HG03469 (cell line): Measurements from ENCODE around the gene MED31.
"Not testable (repeated sequence)": the region's sequence is repeated elsewhere in the genome, so short reads cannot be mapped to it uniquely, and the experiment has no call there.

Experiments
- ATAC-seq: cut with Tn5 transposase; IDR thresholded peaks from one replicate; pipeline ENCODE4 v1.9.1; 2021; ENCODE audit warnings: mild to moderate bottlenecking, moderate library complexity, moderate number of reproducible peaks; ENCODE audit not compliant: unreplicated experiment

MED31 gene

DNA sequence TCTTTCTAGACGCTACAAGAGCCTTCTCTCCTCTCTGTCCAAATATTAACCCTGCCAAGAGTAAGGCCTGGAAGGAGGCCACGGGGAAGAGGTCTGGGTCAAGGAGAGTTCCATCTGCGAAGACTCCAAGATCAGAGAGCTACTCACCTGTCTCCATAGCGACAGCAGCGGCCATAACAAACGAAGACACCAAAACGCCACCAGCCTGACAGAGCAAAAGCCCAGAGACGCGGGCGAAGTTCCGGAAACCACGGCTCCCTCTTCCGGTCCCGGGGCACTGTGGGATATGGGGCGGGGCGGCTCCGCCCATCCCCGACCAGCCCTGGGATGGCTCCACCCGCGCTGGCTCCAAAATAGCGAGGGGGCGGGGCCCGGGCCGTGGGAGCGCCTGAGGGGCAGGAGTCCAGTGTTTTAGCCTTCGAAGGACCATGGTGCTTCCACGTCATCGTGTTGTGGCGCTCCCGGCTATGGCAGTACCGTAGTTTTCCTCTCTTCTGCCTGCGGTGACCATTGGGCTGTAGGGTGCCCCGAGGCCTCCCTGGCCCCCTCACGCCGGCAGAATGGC lies at the start of gene MED31, which contains the start of gene C17orf100:
MED31 (minus strand) TSS at position 252 of the 565 bp plus-strand sequence; CDS start at position 175, 77 bp downstream.
C17orf100 (plus strand) TSS at position 409 of the 565 bp plus-strand sequence; CDS start at position 561, 152 bp downstream.
- no peak for ATAC-seq

- no peak for ATAC-seq
Measured at GRCh38 chr17:6700948-6701307, 49.5 kb upstream of the MED31 start.

DNA sequence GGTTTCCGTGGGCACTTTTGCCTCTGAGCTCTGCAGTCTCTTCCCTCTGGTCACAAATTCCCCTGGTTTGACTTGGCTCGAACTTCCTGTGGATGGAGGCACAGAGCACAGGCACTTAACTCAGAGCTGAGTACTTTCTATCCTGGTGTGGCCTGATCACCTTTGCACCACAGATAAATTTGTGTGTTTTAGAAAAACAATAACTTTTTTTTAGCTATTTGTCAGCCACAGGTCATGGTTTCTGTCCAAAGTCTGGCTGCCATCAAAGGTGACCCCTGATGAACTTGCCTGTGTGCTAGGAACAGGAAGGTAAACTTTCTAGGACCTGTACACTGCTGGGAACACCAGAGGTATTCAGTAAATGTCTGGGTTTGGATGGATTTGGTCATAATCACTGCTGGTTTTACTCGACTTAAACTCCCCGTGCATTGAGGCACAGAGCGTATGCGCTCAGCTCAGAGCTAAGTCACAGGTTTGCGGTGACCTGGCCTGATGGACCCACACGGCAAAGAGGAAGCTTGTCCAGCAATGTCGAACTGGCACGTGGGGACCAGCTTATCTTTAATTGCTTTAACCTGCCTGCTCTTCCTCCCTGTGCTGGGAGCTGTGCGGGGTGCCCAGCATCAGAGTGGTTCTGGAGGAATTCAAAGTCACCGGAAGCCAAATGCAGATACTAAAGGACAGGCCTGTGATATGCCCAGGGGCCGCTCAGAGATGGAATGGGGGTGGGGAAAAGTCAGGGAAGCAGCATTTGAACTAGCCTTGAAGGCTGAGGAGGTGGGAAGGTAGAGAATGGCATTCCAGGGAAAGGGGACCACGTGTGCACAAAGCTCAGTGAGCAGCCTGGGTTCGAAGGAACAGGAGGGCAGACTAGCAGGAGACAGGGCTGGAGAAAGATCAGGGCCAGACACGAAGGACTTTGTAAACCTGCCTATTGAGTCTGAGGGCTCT lies 48.9 kb upstream of the MED31 start:
- no peak for ATAC-seq

DNA sequence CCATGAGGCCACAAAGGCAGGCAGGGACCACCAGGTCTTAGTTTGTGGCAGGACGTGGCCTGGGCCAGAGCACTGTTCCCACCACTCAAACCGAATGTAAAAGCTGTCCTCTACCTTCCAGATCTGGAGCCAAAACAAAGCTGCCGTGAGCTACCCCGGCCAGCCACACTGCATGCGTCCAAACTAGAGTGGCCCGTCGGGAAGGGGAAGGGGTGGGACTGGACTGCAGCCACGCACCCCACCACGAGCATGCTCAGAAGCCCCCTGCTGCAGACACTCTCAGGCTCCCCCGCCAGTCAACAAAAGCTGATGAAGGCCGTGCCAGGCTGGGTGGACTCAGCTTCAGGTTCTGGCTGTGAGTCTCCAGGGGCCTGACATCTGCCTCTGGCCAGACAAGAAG lies 46.6 kb upstream of the MED31 start:
- ATAC-seq: no peak

DNA sequence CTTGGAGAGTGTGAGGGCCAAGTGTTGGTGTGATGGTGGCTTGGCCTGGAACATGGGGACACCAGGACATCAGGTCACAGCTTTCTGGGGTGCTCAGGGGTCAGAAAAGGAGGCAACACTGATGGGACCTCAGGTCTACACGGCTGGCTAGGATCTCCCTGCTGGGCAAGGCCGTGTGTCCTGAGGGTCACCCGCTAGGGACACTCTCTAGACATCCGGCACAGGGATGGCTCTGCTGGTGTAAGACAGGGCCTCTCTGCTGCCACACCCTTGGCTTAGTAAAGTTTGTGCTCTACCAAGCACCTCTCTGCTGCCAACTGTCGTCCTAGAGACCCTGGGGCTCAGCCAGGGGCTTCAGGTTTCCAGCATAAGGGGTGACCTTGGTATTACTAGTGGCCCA lies 45.5 kb upstream of the MED31 start:
- ATAC-seq: no peak

GRCh38 chr17:6695565-6695964 lies 44.2 kb upstream of the MED31 start:
- ATAC-seq: no peak

GRCh38 chr17:6695051-6695450 lies 43.6 kb upstream of the MED31 start:
- no peak for ATAC-seq

DNA sequence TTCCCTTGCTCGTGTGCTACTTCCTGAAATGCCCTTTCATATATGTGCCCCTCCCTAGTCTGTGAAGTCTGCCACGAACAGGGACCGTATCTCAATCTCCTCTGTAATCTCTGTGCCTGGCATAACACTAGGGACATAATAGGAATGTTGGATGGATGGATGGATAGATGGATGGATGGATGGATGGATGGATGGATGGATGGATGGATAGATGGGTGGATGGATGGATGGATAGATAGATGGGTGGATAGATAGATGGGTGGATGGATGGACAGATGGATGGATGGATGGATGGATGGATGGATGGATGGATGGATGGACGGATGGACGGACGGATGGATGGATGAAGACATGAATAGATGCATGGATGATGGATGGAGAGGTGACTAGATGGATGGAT lies 40.6 kb upstream of the MED31 start:
- ATAC-seq: not testable (repeated sequence)

- ATAC-seq: no peak
Measured at GRCh38 chr17:6691546-6691945, 40.1 kb upstream of the MED31 start.

GRCh38 chr17:6690641-6691040 lies 39.2 kb upstream of the MED31 start:
- no peak for ATAC-seq

- no peak for ATAC-seq
Measured at GRCh38 chr17:6688944-6689343, 37.5 kb upstream of the MED31 start.

DNA sequence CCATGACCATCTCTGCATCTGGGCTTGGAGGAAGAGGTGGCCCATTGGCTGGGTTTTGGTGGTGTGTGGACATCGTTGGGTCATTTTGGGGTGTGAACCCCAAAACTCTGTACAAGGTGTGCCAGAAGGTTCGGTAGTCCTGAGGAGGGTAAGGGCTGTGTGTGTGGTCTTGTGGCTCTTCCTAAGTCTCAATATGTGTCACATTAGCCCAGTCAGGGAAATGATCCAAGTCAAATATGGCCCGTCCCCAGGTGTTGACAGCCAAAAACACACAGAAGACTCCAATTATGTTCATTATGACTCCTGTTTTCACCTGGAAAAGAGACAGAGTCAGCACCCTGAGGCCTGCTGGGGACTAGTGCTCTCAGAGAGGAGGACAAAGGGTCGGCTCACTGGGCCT lies 34.6 kb upstream of the MED31 start:
- no peak for ATAC-seq

- ATAC-seq: no peak
Measured at GRCh38 chr17:6684881-6685767, 33.7 kb upstream of the MED31 start.

- ATAC-seq: no peak
Measured at GRCh38 chr17:6684460-6684783, 33.0 kb upstream of the MED31 start.

GRCh38 chr17:6683730-6684459 lies 32.5 kb upstream of the MED31 start:
- no peak for ATAC-seq

GRCh38 chr17:6683081-6683684 lies 31.8 kb upstream of the MED31 start:
- no peak for ATAC-seq

DNA sequence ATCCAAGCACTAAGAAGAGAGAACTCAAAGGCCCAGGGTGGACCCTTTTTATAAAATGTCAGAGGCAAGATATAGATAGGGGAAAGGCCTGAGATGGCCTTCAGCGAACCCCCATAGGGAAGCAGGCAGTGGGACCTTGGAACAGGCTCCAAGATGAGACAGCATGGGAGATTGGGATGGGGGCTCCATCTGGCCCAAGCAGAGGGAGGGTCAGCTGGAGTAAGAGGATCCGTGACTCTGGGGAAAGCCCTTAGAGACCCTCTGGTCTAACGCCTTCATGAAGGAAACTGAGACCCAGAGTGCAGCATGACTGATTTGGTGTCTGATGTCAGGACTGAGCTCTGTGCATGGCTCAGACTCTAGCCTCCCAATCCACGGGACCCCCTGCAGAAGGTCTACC lies 30.9 kb upstream of the MED31 start:
- no peak for ATAC-seq

GRCh38 chr17:6681671-6682070 lies 30.3 kb upstream of the MED31 start:
- ATAC-seq: no peak

DNA sequence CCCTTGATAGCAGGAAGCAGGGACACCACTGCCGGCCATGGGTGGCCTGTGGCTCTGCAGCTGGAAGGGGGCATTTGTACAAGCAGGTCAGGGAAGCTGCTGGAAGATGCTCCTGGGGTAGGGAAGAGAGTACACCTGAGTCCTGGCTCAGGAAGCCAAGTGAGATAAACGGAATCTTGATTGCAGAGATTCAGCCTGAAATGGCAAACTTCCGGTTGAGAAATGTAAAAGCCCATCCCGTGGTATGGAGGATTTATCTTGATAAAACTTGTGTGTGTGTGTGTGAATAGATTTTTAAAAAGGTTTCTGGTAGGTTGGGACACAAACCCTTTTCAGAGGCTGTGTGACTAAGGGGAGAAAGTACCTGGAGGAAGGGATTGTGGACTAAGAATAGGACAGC lies 29.8 kb upstream of the MED31 start:
- ATAC-seq: no peak

DNA sequence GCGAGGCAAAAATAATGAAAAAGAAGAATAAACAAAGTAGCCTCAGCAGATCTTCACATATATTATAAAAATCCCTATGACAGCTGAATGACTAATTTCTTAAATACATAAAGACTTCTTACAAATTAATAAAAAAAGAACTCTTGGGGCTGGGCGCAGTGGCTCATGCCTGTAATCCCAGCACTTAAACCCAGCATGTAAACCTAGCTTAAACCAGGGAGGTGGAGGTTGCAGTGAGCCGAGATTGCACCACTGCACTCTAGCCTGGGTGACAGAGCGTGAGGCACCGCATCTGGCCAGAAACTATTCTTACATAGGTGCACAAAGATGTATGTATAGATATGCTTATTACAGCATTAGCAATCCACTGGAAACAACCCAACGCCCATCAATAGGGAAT lies 27.8 kb upstream of the MED31 start:
- no peak for ATAC-seq
